Ishikawa (cell line): ENCODE measurements around the gene SCN10A.

Source experiments
- CEBPB ChIP-seq: IDR thresholded peaks from 2 replicates; pipeline ENCODE4 v1.6.1; 2012
- CREB1 ChIP-seq: IDR thresholded peaks from 2 replicates; pipeline ENCODE4 v1.6.1; 2012; ENCODE audit warnings: low read depth
- EGR1 ChIP-seq: IDR thresholded peaks from 2 replicates; pipeline ENCODE4 v1.6.1; 2012
- EP300 ChIP-seq: IDR thresholded peaks from 2 replicates; pipeline ENCODE4 v1.6.1; 2012; ENCODE audit warnings: borderline replicate concordance
- FOXM1 ChIP-seq: IDR thresholded peaks from 2 replicates; pipeline ENCODE4 v1.6.1; 2012; ENCODE audit warnings: low read depth, borderline replicate concordance
- NFIC ChIP-seq: IDR thresholded peaks from 2 replicates; pipeline ENCODE4 v1.6.1; 2012
- RAD21 ChIP-seq: IDR thresholded peaks from 2 replicates; pipeline ENCODE4 v1.6.1; 2012; ENCODE audit warnings: low read depth
- TAF1 ChIP-seq: IDR thresholded peaks from 2 replicates; pipeline ENCODE4 v1.6.1; 2012; ENCODE audit warnings: low read depth, mild to moderate bottlenecking
- TCF12 ChIP-seq: IDR thresholded peaks from 2 replicates; pipeline ENCODE4 v1.6.1; 2012; ENCODE audit warnings: low read depth
- TEAD4 ChIP-seq: IDR thresholded peaks from 2 replicates; pipeline ENCODE4 v1.6.1; 2012
- YY1 ChIP-seq: IDR thresholded peaks from 2 replicates; pipeline ENCODE4 v1.6.1; 2012; ENCODE audit warnings: low read depth
- ZBTB7A ChIP-seq: IDR thresholded peaks from 2 replicates; pipeline ENCODE4 v1.6.1; 2012; ENCODE audit warnings: low read depth
- TF ChIP-seq, protein P1 (sequence below): IDR thresholded peaks from 2 replicates; pipeline ENCODE4 v1.6.1; 2012; ENCODE audit warnings: low read depth, mild to moderate bottlenecking
- TF ChIP-seq, protein P2 (sequence below): IDR thresholded peaks from 2 replicates; pipeline ENCODE4 v1.6.1; 2012
- TF ChIP-seq, protein P3 (sequence below): IDR thresholded peaks from 2 replicates; pipeline ENCODE4 v1.6.1; 2012

Gene SCN10A

DNA sequence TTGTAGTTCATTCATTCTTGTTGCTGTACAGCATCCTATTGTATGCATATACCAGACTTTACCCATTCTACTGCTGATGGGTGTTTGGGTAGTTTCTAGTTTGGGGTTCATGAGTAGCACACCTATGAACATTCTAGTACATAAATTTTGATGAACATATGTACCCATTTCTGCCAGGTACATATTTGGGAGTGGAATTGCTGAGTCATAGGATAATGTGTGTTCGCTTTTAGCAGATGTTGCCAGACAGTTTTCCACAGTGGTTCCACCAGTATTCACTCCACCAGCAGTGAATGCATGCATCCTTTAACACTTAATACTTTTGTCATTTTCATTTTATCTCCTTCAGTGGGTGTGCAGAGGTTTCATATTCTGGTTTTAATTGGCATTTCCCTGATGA lies 163.1 kb downstream of the SCN10A start:
- TF ChIP-seq ZBTB7A (no peak), YY1 (no peak), NFIC (no peak), TAF1 (no peak), CREB1 (no peak), TCF12 (no peak)
- TF ChIP-seq, protein P1, sequence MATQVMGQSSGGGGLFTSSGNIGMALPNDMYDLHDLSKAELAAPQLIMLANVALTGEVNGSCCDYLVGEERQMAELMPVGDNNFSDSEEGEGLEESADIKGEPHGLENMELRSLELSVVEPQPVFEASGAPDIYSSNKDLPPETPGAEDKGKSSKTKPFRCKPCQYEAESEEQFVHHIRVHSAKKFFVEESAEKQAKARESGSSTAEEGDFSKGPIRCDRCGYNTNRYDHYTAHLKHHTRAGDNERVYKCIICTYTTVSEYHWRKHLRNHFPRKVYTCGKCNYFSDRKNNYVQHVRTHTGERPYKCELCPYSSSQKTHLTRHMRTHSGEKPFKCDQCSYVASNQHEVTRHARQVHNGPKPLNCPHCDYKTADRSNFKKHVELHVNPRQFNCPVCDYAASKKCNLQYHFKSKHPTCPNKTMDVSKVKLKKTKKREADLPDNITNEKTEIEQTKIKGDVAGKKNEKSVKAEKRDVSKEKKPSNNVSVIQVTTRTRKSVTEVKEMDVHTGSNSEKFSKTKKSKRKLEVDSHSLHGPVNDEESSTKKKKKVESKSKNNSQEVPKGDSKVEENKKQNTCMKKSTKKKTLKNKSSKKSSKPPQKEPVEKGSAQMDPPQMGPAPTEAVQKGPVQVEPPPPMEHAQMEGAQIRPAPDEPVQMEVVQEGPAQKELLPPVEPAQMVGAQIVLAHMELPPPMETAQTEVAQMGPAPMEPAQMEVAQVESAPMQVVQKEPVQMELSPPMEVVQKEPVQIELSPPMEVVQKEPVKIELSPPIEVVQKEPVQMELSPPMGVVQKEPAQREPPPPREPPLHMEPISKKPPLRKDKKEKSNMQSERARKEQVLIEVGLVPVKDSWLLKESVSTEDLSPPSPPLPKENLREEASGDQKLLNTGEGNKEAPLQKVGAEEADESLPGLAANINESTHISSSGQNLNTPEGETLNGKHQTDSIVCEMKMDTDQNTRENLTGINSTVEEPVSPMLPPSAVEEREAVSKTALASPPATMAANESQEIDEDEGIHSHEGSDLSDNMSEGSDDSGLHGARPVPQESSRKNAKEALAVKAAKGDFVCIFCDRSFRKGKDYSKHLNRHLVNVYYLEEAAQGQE, result no peak

DNA sequence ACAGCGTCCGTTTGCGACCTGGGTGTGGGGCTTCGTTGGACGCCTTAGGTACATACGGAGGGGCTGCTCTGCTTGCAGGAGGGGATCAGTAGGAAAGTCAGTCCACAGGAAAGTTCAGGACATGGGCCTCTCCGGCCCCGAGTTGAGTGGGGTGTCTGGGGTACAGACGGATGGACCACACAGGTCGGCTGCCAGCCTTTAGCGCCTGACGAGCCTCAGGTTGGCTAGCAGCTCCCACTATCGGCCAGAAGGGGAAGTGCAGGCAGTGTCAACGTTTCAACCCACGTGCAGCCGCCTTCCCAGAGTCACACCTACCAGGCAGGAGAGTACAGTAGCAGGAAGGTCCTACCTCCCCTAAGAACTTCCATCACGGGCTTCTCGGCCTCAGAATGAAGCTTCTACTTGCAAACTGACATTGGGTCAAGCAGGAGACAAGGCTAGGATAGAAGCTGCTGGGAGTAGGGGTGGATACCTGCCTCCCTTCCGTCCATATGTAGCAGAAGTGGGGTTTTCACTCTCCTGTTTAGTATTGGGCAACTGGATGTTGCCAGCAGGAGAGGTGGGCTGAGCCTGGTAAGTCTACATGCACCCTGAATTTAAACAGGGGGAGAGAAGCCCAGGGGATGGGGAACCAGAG lies 164.7 kb downstream of the SCN10A start:
- TF ChIP-seq CREB1, result no peak
- TF ChIP-seq NFIC, result no peak
- TF ChIP-seq, protein P2, sequence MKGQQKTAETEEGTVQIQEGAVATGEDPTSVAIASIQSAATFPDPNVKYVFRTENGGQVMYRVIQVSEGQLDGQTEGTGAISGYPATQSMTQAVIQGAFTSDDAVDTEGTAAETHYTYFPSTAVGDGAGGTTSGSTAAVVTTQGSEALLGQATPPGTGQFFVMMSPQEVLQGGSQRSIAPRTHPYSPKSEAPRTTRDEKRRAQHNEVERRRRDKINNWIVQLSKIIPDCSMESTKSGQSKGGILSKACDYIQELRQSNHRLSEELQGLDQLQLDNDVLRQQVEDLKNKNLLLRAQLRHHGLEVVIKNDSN, result peak; percentile 75
- TF ChIP-seq TCF12, result no peak
- TF ChIP-seq, protein P3, sequence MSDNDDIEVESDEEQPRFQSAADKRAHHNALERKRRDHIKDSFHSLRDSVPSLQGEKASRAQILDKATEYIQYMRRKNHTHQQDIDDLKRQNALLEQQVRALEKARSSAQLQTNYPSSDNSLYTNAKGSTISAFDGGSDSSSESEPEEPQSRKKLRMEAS, result peak; percentile 99
- peak; percentile 86 for TF ChIP-seq RAD21
- TF ChIP-seq EP300, result no peak
- TF ChIP-seq FOXM1, result no peak
- no peak for TF ChIP-seq TEAD4

DNA sequence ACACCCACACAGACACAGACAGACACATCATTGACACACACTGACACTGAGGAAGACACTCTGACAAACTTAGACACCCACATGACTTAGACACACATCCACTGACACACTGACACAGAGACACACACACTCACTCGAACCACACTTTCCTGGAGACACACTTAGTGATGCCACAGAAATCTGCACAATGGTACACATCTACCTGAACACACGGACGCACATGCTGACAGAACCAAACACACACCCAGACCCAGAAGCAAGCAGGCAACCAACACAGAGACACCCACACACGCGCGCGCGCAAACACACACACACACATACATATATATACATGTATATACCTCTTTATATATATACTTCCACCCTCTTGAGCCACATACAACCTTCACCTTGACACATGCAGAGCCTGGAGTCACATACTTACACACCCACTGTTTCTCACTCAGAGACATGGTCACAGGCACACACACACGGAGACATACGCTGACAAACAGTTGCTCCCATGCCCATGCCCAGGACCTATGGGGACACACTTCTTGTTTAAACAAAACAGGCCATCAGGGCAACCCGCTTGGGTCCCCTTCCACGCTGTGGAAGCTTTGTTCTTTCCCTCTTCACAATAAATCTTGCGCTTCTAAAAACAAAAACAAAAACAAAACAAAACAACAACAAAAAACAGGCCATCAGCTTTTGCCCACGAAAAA lies 165.6 kb downstream of the SCN10A start:
- no peak for TF ChIP-seq RAD21
- TF ChIP-seq, protein P2, result no peak
- no peak for TF ChIP-seq CEBPB
- TF ChIP-seq YY1, result no peak
- TF ChIP-seq EGR1, result no peak
- TF ChIP-seq, protein P3, result no peak
- TF ChIP-seq CREB1, result no peak
- no peak for TF ChIP-seq FOXM1
- no peak for TF ChIP-seq EP300
- TF ChIP-seq ZBTB7A, result no peak
- TF ChIP-seq TEAD4, result no peak
- TF ChIP-seq NFIC, result no peak
- TF ChIP-seq TCF12, result no peak

DNA sequence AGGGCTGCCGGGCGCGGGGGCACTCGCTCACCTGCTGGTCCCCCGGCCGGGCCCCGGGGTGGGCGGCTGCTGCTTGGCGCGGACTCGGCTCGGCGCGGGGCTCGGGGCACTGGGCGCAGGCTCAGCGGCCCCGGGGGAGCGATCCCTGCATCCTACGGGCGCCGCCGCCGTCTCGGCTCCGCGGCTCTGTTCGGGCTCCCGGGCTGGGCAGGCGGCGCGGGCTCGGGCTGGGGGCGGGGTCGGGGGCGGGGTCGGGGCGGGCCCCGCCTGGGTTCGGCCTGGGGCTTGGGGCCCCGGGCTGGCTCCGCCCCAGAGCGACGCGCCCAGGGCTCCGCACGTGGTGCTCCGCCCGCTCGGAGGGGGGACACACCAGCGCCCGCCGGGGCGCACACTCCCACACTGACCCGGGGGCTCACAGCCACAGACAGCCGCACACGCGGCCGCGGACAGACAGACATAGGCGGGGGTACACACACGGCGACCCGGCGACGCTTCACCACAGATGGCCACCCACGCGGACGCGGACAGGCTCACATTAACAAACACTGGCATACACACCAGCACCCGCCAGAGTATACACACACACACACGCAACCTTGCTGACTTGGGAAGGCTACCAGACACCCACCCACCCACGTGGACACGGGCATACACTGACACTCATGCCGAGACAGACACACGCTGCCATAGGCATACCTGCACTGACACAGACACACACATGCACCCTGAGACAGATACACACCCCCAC lies 166.3 kb downstream of the SCN10A start, which contains the start of gene SCN5A:
TSS of gene SCN5A (minus strand) at position 188 of the 748 bp plus-strand sequence. CDS start 16,380 bp downstream, outside the sequence.
- TF ChIP-seq, protein P3, result peak; percentile 79
- no peak for TF ChIP-seq CEBPB
- TF ChIP-seq, protein P2, result peak; percentile 60
- TF ChIP-seq NFIC, result no peak
- no peak for TF ChIP-seq CREB1
- TF ChIP-seq ZBTB7A, result 0 out of 2 replicates have a peak, but pooled peaks have one; percentile 1
- no peak for TF ChIP-seq EP300
- TF ChIP-seq EGR1, result 0 out of 2 replicates have a peak, but pooled peaks have one; percentile 32

DNA sequence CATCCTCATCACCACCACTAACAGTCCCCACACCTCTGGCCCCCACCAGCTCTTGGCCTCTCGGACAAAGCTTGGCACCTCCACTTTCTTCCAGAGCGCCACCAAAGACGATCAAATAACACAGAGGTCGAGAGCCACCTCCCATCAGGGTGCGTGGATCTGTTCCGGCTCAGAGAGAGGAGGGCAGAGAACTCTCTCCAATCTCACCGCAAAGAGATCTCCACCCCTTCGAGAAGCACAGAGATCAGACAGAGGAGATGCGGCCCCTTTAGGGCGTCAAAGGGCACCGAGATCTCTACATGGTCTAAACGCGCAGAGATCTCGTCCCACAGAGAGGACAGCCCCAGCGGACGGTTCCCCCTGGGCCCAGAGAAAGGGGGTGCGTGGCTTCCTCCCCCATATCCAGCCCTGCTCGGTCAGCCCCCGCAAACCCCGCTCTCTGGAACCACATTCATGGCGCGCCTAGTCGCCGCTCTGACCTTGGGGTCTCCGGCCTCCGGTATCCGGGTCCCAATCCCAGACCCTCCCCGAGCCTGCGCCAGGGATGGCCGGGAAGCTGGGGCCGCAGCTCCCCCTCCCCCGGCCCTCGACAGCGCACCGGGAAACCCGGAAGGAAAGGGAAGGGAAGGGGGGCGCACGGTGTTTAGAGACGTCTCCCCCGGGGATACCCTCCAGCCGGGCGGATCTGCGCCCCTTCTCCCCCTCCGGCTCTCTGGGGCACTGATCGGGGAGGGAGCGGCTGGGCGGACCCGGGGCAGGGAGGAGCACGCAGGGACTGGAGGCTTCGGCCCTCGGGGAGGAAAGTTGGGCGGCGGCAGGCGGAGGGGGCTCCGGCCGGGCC lies 167.1 kb downstream of the SCN10A start:
- no peak for TF ChIP-seq FOXM1
- 0 out of 2 replicates have a peak, but pooled peaks have one; percentile 15 for TF ChIP-seq ZBTB7A

DNA sequence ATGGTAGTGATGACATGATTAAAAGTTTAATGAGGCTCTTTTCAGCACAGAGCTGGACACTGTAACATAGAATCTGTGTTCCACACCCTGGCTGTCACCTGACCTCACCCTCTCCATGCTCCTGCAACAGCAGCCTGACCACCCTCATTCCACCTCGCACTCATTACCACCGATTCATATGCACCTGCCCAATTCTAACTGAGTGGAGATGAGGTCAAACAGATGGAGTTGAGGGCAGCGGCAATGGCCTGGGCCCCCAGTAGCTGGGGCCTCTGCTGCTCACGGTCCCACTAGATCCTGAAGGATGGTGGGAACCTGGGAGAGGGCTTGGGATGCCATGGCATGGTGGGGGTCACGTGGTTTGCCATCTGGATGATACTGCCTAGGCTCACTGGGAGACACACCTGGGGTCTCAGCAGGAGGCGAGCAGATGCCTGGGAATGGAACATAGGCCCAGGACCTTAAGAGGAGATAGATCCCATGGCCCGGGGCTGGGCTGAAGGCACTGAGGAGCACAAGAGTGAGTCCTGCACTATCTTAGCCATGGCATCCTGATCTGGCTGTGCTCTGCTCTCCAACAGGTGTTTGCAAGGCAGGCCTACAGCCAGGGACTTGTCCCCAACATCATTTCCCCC lies 167.9 kb downstream of the SCN10A start:
- TF ChIP-seq TEAD4 (no peak), NFIC (no peak), EGR1 (no peak), YY1 (no peak), TAF1 (no peak), CREB1 (no peak), CEBPB (no peak), ZBTB7A (no peak), FOXM1 (no peak), TCF12 (no peak), EP300 (no peak), RAD21 (no peak)
- TF ChIP-seq, protein P1, result no peak
- TF ChIP-seq, protein P2, result no peak
- TF ChIP-seq, protein P3, result no peak
